GM19351 (cell line): ENCODE measurements around the gene KRT222.

Source experiments
- ATAC-seq: cut with Tn5 transposase; IDR thresholded peaks from one replicate; pipeline ENCODE4 v1.9.1; 2021; ENCODE audit warnings: mild to moderate bottlenecking, moderate library complexity; ENCODE audit not compliant: unreplicated experiment

The KRT222 gene

GRCh38 chr17:40664582-40665333 is at the start of gene KRT222:
Gene KRT222, minus strand, starts transcription at chr17:40665177. Its CDS starts 78 bp downstream, at chr17:40665099.
- ATAC-seq, result no peak

GRCh38 chr17:40714473-40714872 is 49.5 kb upstream of the KRT222 start:
- no peak for ATAC-seq

DNA sequence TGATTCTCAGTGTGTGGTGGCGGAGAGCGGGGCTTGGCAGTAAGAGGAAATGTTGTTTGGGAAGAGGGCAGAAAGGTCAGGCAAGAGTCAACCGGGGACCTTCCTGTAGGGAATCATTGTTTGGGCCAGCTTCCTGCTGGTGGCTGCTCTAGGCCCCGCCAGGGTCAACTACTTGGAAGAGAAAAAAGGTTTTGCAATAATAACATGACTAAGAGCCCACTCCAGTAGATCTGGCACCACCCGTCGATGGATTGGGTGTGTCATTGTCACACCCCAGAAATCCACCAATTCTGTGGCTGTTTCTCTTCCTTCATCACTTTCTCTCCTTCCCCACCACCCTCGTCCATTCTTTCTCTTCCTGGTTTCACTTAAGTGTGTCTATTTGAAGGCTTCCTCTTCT is 42.8 kb upstream of the KRT222 start:
- no peak for ATAC-seq

DNA sequence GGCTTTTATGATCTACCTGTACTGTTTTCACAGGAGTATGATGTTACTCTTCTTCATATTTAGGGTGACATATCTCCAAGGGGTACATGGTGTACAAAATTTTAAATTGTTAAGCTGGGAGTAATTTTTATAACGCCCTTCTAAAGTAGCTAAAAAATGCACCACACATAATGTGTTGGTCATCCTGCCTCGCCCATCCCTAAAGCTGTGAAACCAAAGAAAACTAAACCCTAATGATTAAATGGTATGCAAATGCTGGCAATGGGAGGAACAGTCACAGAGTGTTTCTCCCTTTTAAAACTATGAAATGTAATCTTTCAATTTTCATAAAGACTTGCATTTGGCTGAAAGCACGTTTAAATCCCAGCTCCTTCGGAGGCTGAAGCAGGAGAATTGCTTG is 40.6 kb upstream of the KRT222 start:
- ATAC-seq, result no peak

GRCh38 chr17:40703652-40704051 is 38.7 kb upstream of the KRT222 start, which contains the start of gene KRT24:
Gene KRT24, minus strand, starts transcription at chr17:40703752. Its CDS starts 59 bp downstream, at chr17:40703693.
- ATAC-seq, result no peak

- no peak for ATAC-seq
These were observed 37.3 kb upstream of the KRT222 start for GRCh38 chr17:40702271-40702670.

- no peak for ATAC-seq
These were observed 34.9 kb upstream of the KRT222 start for GRCh38 chr17:40699853-40700252.

- ATAC-seq, result no peak
These were observed 34.4 kb upstream of the KRT222 start for GRCh38 chr17:40699371-40699770.

DNA sequence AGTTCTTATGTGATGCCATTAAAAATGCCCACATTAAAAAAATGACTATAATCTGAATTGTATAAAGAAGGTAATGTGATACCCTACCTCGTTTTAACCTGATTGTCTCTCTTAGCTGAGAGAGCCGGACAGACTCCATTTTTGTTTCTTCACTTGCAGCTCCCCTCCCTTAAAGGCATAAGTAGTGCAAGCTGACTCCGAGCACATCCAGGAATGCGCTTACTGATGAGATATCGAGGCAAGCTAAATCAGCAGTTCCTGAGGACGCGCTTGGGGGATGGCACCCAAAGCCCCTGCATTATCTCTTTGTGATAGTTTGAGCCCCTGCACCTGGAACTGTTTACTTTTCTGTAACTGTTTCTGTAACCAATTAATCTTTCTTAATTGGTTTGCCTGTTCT is 32.3 kb upstream of the KRT222 start:
- no peak for ATAC-seq

DNA sequence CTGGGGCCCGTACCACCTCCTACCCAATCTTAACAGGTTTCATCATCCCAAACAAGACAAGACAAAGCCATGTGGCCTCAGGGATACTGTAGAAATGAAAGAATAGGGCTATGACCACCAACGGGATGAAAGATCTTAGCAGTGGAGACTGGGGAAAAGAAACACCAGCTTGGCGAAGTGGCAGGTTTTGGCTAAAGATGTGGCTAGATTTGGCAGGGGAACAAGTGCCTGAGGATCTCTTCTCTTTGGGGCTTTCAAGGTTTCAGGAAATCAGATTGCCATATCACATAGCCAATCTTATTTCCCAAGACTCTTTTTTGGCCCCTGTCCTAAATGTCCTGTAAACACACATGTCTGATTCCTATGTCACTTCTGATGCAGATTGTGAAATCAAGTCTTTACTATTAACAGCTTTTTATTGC is 31.7 kb upstream of the KRT222 start:
- no peak for ATAC-seq

- ATAC-seq, result no peak
These were observed 31.0 kb upstream of the KRT222 start for GRCh38 chr17:40695874-40696472.

DNA sequence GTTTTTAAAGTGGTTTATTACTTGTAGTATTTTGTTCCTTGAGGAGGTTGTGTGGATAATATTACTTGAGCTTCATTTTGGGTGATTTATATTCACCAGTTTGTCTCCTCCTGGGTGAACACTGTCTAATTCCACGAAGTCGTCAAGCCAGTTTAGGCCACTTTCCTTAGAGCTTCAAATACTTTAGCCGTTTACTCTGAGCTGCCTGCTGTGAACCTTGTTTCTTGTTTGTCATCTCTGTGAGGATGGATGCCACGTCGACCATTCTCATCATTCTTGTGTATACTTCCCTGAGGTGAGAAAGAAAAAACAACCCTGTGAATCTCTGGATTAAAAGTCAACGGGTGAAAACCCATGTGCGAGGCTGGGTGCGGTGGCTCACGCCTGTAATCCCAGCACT is 29.6 kb upstream of the KRT222 start:
- ATAC-seq, result no peak

DNA sequence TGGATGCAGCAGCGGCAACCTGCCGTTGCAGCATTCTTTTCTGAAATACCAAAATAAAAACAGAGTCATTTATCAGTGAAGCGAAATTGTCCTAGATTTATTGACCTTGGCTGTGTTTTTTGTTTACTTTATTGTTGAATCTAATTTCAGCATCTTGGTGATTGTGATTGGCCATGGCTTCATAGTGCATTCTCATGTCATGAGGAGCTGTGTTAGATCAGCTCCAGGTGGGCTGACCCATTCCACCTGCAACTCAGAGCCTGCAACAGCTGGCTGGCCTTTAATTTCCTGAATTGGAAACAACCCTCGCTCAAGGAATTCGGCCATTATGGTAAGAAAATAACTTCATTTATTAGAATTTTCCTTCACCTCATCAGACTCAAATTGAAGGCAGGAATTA is 22.1 kb upstream of the KRT222 start:
- ATAC-seq, result no peak

GRCh38 chr17:40686192-40686591 is 21.2 kb upstream of the KRT222 start:
- ATAC-seq, result no peak

DNA sequence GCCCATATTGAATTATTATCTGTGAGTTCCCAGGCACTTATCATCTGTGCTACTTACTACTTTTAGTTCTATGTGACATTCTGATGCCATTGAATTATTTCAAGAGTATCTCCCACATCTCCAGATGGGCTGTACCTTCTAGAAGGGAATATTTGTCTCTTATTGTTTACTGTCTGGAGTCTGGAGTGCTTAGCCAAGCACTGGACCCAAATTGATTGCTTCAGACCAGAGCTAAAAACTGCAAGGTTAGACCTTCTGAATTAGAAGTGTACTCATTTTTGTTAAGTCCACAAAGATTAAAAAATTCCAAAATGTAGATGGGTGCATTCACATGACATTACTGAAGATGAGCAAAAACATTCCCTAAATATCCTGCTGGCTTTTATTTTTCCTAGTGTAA is 16.0 kb upstream of the KRT222 start:
- ATAC-seq, result no peak

DNA sequence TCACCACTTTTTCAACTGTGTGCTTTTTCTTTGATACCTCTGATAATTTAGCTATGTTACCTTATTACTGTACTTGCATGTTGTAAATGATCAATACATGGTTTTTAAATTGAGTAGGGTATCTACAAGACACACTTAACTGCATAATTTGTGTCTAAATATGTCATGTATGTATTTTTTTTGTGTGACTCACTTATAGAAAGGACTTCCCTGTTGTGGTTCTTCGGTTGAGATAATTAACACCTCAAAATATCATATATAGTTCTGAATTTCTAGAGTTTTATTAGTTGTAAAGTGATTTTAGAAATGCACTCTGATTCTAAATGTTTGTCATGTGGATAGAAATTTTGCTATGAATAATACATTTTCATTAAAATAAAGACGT is 14.5 kb upstream of the KRT222 start:
- ATAC-seq, result no peak

- ATAC-seq, result no peak
These were observed 14.0 kb upstream of the KRT222 start for GRCh38 chr17:40678902-40679522.

- ATAC-seq, result no peak
These were observed 10.9 kb upstream of the KRT222 start for GRCh38 chr17:40675905-40676304.

DNA sequence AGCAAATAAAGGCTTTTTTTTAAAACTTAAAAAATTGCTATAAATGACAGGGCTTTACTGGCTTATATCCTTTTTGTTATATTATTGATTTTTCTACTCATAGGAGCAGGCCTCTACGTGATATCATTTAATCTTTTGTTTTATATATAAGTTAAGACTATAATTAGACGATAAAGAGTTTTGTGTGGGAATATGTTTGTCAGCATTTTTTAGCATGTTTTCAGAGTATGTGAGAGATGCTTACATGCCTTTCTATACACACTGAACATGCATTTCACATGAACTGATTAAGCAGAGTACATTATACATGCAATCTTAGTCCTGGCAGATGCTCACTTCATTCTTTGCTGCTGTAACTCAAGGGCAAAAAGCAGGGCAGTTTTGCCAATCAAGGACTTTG is 7.7 kb upstream of the KRT222 start:
- ATAC-seq, result no peak

GRCh38 chr17:40671282-40671681 is 6.3 kb upstream of the KRT222 start:
- ATAC-seq, result no peak

DNA sequence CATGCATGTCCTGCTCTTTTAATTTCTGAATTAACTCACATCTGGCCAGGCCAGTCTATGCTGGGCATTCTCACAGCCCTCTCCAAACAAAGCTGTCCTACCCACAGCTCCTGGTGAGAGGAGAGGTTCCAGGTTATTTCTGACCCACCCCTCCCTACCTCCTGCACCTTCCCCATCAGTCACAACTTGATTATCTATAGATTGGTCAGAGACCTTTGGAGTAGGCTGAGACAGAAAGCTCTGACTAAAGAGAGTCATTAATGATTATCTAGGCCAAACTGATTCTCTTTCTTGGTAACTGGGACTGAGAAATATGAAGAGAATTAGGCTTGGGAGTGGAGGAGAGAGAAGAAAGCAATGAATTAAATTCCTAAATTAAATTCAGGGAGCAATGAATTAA is 1.4 kb upstream of the KRT222 start:
- ATAC-seq, result no peak

GRCh38 chr17:40663252-40663651 is 1.7 kb downstream of the KRT222 start:
- ATAC-seq, result no peak
